Uterus (tissue), 2 donors: ENCODE measurements around the gene CD164L2.

Experiments
- POLR2A ChIP-seq, 2 donors: fragments of 450-650 bp; IDR thresholded peaks; one replicate each; pipeline ENCODE4 v1.6.1; 2016; ENCODE audit warnings: antibody characterized with exemption in 2 of 2, mild to moderate bottlenecking in 1 of 2, moderate library complexity in 1 of 2
- TF ChIP-seq, protein P1 (sequence below), 4 experiments: fragments of 200-600 bp in 2 of 4; fragments of 450-650 bp in 2 of 4; sonication (generic) in 2 of 4; IDR thresholded peaks; one replicate each; pipeline ENCODE4 v1.5.1; 2016 to 2019; ENCODE audit warnings: antibody characterized with exemption in 4 of 4, mild to moderate bottlenecking in 2 of 4, moderate library complexity in 1 of 4

DNA sequence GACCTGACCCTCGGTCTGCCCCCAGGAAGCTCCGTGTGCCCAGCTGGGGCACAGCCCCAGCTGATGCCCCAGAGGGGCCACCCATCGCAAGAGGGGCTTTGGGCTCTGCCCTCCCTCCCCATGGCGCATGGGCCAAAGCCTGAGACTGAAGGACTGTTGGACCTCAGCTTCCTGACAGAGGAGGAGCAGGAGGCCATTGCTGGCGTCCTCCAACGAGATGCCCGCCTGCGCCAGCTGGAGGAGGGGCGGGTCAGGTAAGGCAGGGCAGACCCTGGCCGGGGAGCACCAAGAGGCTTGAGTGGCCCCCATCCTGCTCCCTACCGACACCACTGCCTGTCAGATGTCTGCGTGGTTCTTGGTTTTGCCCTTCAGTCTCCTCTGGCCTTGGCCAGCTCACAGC, 37.9 kb downstream of the CD164L2 start:
- TF ChIP-seq, protein P1, sequence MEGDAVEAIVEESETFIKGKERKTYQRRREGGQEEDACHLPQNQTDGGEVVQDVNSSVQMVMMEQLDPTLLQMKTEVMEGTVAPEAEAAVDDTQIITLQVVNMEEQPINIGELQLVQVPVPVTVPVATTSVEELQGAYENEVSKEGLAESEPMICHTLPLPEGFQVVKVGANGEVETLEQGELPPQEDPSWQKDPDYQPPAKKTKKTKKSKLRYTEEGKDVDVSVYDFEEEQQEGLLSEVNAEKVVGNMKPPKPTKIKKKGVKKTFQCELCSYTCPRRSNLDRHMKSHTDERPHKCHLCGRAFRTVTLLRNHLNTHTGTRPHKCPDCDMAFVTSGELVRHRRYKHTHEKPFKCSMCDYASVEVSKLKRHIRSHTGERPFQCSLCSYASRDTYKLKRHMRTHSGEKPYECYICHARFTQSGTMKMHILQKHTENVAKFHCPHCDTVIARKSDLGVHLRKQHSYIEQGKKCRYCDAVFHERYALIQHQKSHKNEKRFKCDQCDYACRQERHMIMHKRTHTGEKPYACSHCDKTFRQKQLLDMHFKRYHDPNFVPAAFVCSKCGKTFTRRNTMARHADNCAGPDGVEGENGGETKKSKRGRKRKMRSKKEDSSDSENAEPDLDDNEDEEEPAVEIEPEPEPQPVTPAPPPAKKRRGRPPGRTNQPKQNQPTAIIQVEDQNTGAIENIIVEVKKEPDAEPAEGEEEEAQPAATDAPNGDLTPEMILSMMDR (IDR thresholded peaks at IDR 0.05), result no peak
- TF ChIP-seq POLR2A (IDR thresholded peaks at IDR 0.05), result no peak
